Heart left ventricle (tissue), 16 donors: ENCODE data around the gene CYTIP. TPM values are rescaled to one million over a fixed set of nuclear protein-coding genes. Genes with fewer than 3 reads are reported as not detected.

Experiments used
- ATAC-seq, 4 donors: fragments of 200-7000 bp; cut with Tn5 transposase; one replicate each; pipeline ENCODE4 v1.9.1; 2020 to 2022; ENCODE audit warnings: moderate library complexity in 4 of 4, mild to moderate bottlenecking in 3 of 4, moderate number of reproducible peaks in 1 of 4
- DNase-seq, 5 donors: peaks; one replicate each; pipeline ENCODE4 v3.0.0-alpha.2; 2020
- H3K27ac ChIP-seq, 12 donors: fragments of 200-600 bp; sonication (generic) in 4 of 12; one replicate each; pipeline versions ENCODE4 v1.5.0 to v1.8.0; 2016 to 2022; ENCODE audit warnings: mild to moderate bottlenecking in 2 of 12
- H3K27me3 ChIP-seq, 9 donors: fragments of 200-600 bp; sonication (generic) in 2 of 9; one replicate each; pipeline versions ENCODE4 v1.5.1 to v1.8.0; 2016 to 2022; ENCODE audit warnings: mild to moderate bottlenecking in 3 of 9
- H3K36me3 ChIP-seq, 9 donors: fragments of 200-600 bp; sonication (generic) in 2 of 9; one replicate each; pipeline versions ENCODE4 v1.5.0 to v1.8.0; 2018 to 2022; ENCODE audit warnings: mild to moderate bottlenecking in 2 of 9
- H3K4me1 ChIP-seq, 12 donors: fragments of 200-600 bp; sonication (generic) in 4 of 12; one replicate each; pipeline versions ENCODE4 v1.5.0 to v1.8.0; 2016 to 2022; ENCODE audit warnings: mild to moderate bottlenecking in 3 of 12
- H3K4me3 ChIP-seq, 12 donors: fragments of 200-600 bp; sonication (generic) in 4 of 12; one replicate each; pipeline versions ENCODE4 v1.5.0 to v1.8.0; 2017 to 2022; ENCODE audit warnings: mild to moderate bottlenecking in 9 of 12, moderate library complexity in 4 of 12
- H3K9me3 ChIP-seq, 12 donors: fragments of 200-600 bp; sonication (generic) in 4 of 12; one replicate each; pipeline versions ENCODE4 v1.5.0 to v1.8.0; 2016 to 2022; ENCODE audit warnings: mild to moderate bottlenecking in 1 of 12
- POLR2A ChIP-seq, 2 donors: fragments of 450-650 bp; IDR thresholded peaks; one replicate each; pipeline ENCODE4 v1.6.1; 2017; ENCODE audit warnings: antibody characterized with exemption in 2 of 2, mild to moderate bottlenecking in 2 of 2, moderate library complexity in 2 of 2
- WGBS, 4 donors: extraction: QIAGEN DNeasy Blood & Tissue Kit in 2 of 4; methylation state at CpG; one replicate each; pipeline versions ENCODE4 v1.1.5 to v1.1.7; 2013 to 2018; 5-methylcytosine and 5-hydroxymethylcytosine counted together
- intact Hi-C, 10 donors: fragments of 100-400 bp; cut with DNase I; formaldehyde crosslinking; loops; one replicate each; pipeline versions ENCODE4 v1.11.1 to v1.14.2; 2022
- polyA plus RNA-seq, 2 donors: library from polyadenylated mRNA; stranded (reverse); fragments of 200-250 nt; gene quantifications; one replicate each; pipeline ENCODE4 v1.2.3, GENCODE V29; 2013
- total RNA-seq, 9 donors: library from RNA; depleted of rRNA in 2 of 9; stranded (reverse); fragments of >200 nt in 2 of 9; fragmentation: NEBNext Ultra II Directional in 3 of 9; extraction: Animal tissue kit (Norgen Biotek cat#: 25700) in 3 of 9; gene quantifications; one replicate each; pipeline versions ENCODE4 v1.1.0 to v1.2.4, GENCODE V29; 2016 to 2023
- TF ChIP-seq, protein P1 (sequence below), 12 donors: fragments of 200-600 bp; sonication (generic) in 4 of 12; IDR thresholded peaks; one replicate each; pipeline versions ENCODE4 v1.5.0 to v1.8.0; 2018 to 2022; ENCODE audit warnings: antibody characterized with exemption in 12 of 12, mild to moderate bottlenecking in 5 of 12
- donor health status: ischemic (EF 13 %, LVEDD 7.1; RV severe dilation, severe dysfunction).
- donor health status: healthy with polysubstance abuse.
- donor health status: DM: no; HTN: yes; CAD: no.
- donor health status: DM: no; HTN: no; CAD: no.
- donor health status: ischemic (EF 25% LVEDD 6.9; RV normal size, moderate dysfunction).
- donor health status: ischemic (EF 25% LVEDD 5.7; RV mildly dilated, moderate dysfunction).
- donor health status: healthy.
- donor health status: DM: yes; HTN: yes; CAD: no.
- donor health status: ischemic (EF 35%, LVEDD 5.7; RV mildly dilated, moderate dysfunction).
- donor health status: nonischemic (EF 11% LVEDD 7.7; RV severe dilation, severe dysfunction).
- donor health status: DM: yes; HTN: yes; CAD: no.
- donor health status: PGD.
- donor health status: ischemic (EF 29% LVEDD 5.4; RV normal size, mild dysfunction).
- donor health status: nonischemic (EF 23%, LVEDD 6.1; RV moderate dilation, normal function).

CYTIP gene
- total and polyA plus RNA-seq, 11 donors = 0.38 to 12.0 (median 1.4) TPM

DNA sequence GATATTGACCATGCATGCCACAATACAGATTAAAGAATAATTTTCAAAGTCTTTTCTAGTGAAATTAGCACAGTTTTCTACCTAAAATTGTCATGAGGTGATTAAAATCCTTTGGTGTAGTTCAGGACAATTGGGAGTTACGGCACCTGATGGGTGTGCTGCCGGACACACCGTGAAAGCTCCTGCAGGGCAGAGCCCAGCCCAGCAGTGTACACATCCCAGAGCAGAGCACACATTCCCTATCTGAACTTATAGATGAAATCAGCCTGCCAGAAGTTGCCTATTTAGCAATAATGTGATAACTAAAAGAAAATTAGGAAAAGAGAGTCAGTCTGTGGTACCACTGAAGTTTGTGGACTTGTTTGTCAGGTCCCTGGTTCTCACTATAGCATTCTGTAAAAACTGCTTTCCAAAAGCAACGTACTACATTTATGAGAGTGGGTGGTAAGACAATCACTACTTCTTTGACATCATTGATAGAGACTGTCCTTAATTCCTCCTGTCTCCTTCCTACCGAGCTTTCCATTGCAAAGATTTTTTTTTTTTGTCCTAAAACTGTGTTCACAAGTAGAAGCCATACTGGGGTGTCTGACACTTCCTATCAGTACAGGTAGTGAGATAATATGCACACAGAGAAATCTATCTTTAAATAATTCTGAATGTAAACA is 3.4 kb downstream of the CYTIP start:
- TF ChIP-seq, protein P1, sequence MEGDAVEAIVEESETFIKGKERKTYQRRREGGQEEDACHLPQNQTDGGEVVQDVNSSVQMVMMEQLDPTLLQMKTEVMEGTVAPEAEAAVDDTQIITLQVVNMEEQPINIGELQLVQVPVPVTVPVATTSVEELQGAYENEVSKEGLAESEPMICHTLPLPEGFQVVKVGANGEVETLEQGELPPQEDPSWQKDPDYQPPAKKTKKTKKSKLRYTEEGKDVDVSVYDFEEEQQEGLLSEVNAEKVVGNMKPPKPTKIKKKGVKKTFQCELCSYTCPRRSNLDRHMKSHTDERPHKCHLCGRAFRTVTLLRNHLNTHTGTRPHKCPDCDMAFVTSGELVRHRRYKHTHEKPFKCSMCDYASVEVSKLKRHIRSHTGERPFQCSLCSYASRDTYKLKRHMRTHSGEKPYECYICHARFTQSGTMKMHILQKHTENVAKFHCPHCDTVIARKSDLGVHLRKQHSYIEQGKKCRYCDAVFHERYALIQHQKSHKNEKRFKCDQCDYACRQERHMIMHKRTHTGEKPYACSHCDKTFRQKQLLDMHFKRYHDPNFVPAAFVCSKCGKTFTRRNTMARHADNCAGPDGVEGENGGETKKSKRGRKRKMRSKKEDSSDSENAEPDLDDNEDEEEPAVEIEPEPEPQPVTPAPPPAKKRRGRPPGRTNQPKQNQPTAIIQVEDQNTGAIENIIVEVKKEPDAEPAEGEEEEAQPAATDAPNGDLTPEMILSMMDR (IDR thresholded peaks at IDR 0.05) = no peak
- TF ChIP-seq POLR2A (IDR thresholded peaks at IDR 0.05) = no peak
- Histone ChIP-seq H3K4me1 (peaks cover 0 to 57% (median 4%) of the 10 kb centered on the region in 12 donors), H3K36me3 (no peaks in the 10 kb centered on the region), H3K4me3 (peak overlapping the region in 5 of 12 donors; percentile 3 to 69 (median 43)), H3K9me3 (no peaks in the 10 kb centered on the region), H3K27me3 (no peaks in the 10 kb centered on the region), H3K27ac (peak overlapping the region in 3 of 12 donors; percentile 6 to 92 (median 6))
- intact Hi-C loops = no loop called here
- whole genome bisulfite sequencing, 4 donors = 69 to 78% (median 74%) methylated on average over 5 of the region's 5 CpGs
- ATAC-seq (peak in 2 of 4 donors; percentile 5 to 41), DNase-seq (no peak)

DNA sequence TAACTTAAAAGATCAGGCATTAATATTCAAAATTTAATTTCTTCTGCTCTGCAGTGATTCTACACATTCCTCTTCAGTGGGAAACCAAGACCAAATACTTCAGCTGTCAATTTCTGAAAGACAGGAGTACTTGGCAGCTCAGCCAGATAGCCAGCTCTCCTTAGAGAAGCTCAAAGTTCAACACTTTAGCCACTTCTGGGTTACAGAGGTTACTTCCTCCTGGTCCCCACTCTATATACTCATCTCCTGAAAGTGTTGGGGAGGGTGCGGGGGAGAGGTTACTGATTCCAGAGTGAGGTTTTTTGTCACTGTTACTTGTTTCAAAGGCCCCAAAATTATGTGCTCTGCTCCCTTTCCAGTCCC is 4.1 kb downstream of the CYTIP start:
- WGBS, 4 donors = 80 to 90% (median 85%) methylated on average over 1 of the region's 1 CpG
- Histone ChIP-seq H3K36me3 (no peaks in the 10 kb centered on the region), H3K4me1 (peaks cover 0 to 61% (median 9%) of the 10 kb centered on the region in 12 donors), H3K4me3 (peak overlapping the region in 3 of 12 donors; percentile 3 to 69 (median 43)), H3K27ac (peak overlapping the region in 1 of 12 donors; percentile 92), H3K9me3 (no peaks in the 10 kb centered on the region), H3K27me3 (no peaks in the 10 kb centered on the region)
- peak in 1 of 4 donors; percentile 26 for ATAC-seq
- intact Hi-C loops = no loop called here
- no peak for DNase-seq
- TF ChIP-seq, protein P1 (IDR thresholded peaks at IDR 0.05) = no peak
- no peak for TF ChIP-seq POLR2A (IDR thresholded peaks at IDR 0.05)

DNA sequence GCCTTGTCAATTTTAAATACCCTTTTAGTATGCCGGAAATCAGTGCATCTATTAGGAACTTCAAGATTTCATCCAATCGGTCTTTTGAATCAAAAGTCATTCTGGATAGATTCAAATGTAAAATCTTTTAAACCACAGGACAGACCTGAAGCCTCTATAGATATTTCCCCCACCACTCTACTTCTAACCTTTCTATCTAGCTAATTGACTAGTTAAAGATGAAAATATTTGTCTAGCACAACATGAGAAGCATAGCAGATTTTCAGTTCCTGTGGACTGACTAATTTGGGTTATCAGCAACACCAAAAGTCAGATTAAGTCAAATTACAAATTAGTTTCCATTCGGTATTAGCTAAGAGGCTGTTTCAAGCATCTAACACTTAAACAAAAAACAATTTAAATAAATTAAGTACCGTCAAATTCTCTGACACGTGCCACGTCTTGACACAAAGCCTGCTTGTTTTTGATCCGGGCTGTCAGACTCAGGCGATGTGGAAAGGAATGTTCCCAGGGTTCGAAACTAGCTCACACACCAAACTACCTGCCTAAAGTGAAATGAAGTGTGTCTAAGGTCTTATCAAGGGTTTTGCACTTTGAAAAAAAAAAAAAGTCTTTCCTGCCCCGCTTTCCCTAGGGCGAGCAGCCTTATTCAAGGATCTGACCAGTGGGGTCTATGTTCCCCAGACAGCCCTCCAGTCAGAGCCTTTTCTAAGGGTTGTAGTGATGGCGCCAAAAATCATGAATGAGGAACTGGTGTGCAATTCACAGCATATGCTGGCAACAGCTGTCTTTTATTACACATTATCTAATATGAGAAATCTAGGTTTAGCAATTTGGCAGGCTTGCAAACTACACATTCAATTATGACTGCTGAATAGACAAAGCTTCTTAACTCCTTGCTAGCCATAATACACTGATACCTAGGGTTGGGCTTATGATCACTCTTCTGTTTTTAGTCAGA is 4.7 kb downstream of the CYTIP start:
- Histone ChIP-seq H3K27ac (peak overlapping the region in 1 of 12 donors; percentile 92), H3K27me3 (no peaks in the 10 kb centered on the region), H3K4me1 (peaks cover 0 to 59% (median 10%) of the 10 kb centered on the region in 12 donors), H3K36me3 (peaks cover 0 to under 1% (median 0%) of the 10 kb centered on the region in 9 donors), H3K9me3 (no peaks in the 10 kb centered on the region), H3K4me3 (peak overlapping the region in 2 of 12 donors; percentile 43 to 69)
- intact Hi-C loops = no loop called here
- DNase-seq = peak in 1 of 5 donors; percentile 29
- ATAC-seq = peak in 2 of 4 donors; percentile 37 to 74
- TF ChIP-seq, protein P1 (IDR thresholded peaks at IDR 0.05) = no peak
- TF ChIP-seq POLR2A (IDR thresholded peaks at IDR 0.05) = no peak
- 54 to 61% (median 55%) methylated on average over 12 of the region's 12 CpGs for WGBS, 4 donors

DNA sequence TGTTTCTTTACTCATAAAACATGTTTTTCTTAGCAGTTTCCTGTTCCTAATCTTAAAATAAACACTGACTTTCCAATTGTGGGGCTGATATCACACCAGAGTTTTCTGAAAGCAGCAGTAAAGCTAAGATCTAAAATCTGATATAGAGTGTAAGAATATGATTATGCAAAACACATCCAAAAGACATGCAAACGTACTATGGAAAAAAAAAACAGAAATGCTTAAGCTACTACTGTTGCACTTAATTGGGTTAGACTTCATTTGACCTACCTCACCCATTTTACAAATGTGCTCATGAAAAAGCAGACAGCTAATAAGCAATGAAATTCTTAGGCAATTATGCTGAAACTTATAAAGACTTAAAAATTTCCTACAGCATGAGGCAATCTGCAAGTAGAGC is 10.5 kb downstream of the CYTIP start:
- Histone ChIP-seq H3K4me3 (no peak overlapping the region), H3K27me3 (no peaks in the 10 kb centered on the region), H3K4me1 (peaks cover 0 to 67% (median 14%) of the 10 kb centered on the region in 12 donors), H3K27ac (peak overlapping the region in 2 of 12 donors; percentile 8 to 70), H3K9me3 (no peaks in the 10 kb centered on the region), H3K36me3 (peaks cover 0 to 43% (median 0%) of the 10 kb centered on the region in 9 donors)
- WGBS, 4 donors = 37 to 54% (median 46%) methylated on average over 1 of the region's 1 CpG
- DNase-seq = no peak
- TF ChIP-seq POLR2A (IDR thresholded peaks at IDR 0.05) = no peak
- TF ChIP-seq, protein P1 (IDR thresholded peaks at IDR 0.05) = no peak
- intact Hi-C loops = no loop called here
- ATAC-seq = peak in 1 of 4 donors; percentile 18
